Testis (tissue), 3 donors: ENCODE measurements around the gene DOCK6. TPM values are rescaled to one million over a fixed set of nuclear protein-coding genes. Genes with fewer than 3 reads are reported as not detected.

Experiments
- DNase-seq: peaks from one replicate; pipeline ENCODE4 v3.0.0-alpha.2; 2019
- H3K27ac ChIP-seq, 2 donors: fragments of 200-600 bp; sonication (generic); one replicate each; pipeline ENCODE4 v1.5.1; 2019
- H3K27me3 ChIP-seq: fragments of 200-600 bp; sonication (generic); one replicate; pipeline ENCODE4 v1.5.1; 2019
- H3K36me3 ChIP-seq: fragments of 200-600 bp; sonication (generic); one replicate; pipeline ENCODE4 v1.5.1; 2017; ENCODE audit warnings: low read depth; ENCODE audit errors: missing control alignments
- H3K4me1 ChIP-seq: fragments of 200-600 bp; sonication (generic); one replicate; pipeline ENCODE4 v1.5.1; 2019
- H3K4me3 ChIP-seq, 2 donors: fragments of 200-600 bp; sonication (generic); one replicate each; pipeline ENCODE4 v1.5.1; 2017 to 2019
- H3K9me3 ChIP-seq: fragments of 200-600 bp; sonication (generic); one replicate; pipeline ENCODE4 v1.5.1; 2017
- CTCF ChIP-seq, 3 experiments: fragments of 450-650 bp in 2 of 3; fragments of 200-600 bp in 1 of 3; sonication (generic) in 1 of 3; IDR thresholded peaks; one replicate each; pipeline ENCODE4 v1.5.1; 2016 to 2019; ENCODE audit warnings: antibody characterized with exemption in 3 of 3, mild to moderate bottlenecking in 2 of 3, moderate library complexity in 1 of 3
- POLR2A ChIP-seq: fragments of 450-650 bp; IDR thresholded peaks from one replicate; pipeline ENCODE4 v1.6.1; 2017; ENCODE audit warnings: antibody characterized with exemption, mild to moderate bottlenecking, moderate library complexity
- WGBS, 2 donors: methylation state at CpG; one replicate each; pipeline ENCODE4 v1.1.5; 2018; 5-methylcytosine and 5-hydroxymethylcytosine counted together
- intact Hi-C: fragments of 100-400 bp; cut with DNase I; formaldehyde crosslinking; loops from one replicate; pipeline ENCODE4 v1.15.1; 2023; ENCODE audit warnings: low total_unique reads
- polyA plus RNA-seq: library from polyadenylated mRNA; stranded (reverse); fragments of 350-450 nt; fragmentation: Illumina TruSeq; extraction: RNeasy Lipid Tissue Mini Kit (QIAGEN cat#74804); gene quantifications from one replicate; pipeline ENCODE4 v1.2.3, GENCODE V29; 2014; ENCODE audit warnings: low read depth, low replicate concordance; ENCODE audit not compliant: insufficient read depth
- total RNA-seq, 2 donors: library from RNA; depleted of rRNA; stranded (reverse); fragments of >200 nt; gene quantifications; one replicate each; pipeline ENCODE4 v1.2.3, GENCODE V29; 2016

Gene DOCK6
- total and polyA plus RNA-seq, 3 donors from 2014 or later = 18.4 to 45.0 (median 32.5) TPM

DNA sequence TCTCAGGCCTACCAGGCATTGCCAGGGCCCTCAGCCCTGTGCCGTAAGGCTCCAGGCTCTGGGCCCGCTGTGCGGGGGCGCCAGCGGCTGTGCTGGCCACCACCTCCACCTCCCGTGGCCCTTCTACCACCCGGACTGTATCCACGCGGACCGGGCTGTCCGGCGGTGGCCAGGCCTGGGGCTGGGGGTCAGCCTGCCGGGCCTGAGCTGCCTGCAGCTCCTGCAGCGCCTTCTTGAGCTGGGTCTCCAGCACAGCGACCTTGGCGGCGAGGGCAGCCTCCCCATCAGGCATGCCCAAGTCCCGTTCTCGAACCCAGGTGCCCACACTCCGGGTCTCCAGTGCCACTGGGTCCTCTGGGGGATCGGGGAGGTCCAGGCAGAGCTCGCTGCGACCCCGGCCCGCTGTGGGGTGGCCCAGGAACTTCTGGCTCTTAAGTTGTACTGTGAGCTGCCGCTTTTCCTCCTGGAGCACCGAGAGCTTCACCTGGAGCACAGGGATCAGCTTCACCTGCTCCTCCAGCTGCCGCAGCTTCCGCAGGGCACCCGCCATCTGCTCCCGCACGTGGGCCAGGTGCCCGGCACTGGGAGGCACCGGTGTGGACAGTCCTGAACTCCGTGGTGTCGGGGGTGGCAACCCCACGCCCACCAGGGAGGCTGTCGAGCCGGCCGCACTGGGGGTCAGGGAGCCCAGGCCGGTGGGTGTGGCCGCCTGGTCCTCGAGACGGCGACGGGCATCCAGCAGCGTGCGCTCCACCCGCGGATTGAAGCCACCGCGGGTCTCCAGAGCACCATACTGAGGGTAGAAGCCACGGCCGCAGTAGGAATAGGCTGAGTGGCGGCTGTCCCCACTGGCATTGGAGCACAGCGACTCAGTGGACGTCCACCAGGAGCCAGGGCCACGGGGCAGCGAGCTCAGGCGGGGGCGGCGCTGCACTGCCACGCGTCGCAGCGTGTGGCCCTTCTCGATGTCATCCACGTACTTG, 69.1 kb downstream of the DOCK6 start:
- Histone ChIP-seq H3K27me3 (no peaks in the 10 kb centered on the region), H3K27ac (peak overlapping the region; percentile 59 to 95), H3K4me1 (peaks cover 15% of the 10 kb centered on the region), H3K9me3 (no peaks in the 10 kb centered on the region), H3K4me3 (no peak overlapping the region), H3K36me3 (no peaks in the 10 kb centered on the region)
- WGBS, 2 donors = 84 to 90% methylated on average over 15 to 63 of the region's 68 CpGs
- TF ChIP-seq CTCF (IDR thresholded peaks at IDR 0.05) (no peak), POLR2A (no peak)
- intact Hi-C loops = no loop called here
- DNase-seq = no peak

DNA sequence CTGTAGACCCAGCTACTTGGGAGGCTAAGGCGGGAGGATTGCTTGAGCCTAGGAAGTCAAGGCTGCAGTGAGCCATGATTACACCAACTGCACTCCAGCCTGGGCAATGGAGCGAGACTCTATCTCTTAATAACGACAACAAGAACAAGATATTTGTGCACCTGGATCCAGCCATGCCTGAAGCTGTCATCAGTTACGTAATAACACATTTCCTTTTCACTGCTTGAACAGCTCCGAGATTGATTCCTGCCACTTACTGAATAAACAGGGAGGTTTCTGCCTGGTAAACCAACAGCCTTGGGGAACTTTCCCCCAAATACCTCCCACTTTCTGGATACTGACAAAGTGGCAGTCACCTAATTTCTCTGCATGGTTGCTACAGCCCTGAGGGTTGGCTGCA, 70.4 kb downstream of the DOCK6 start:
- Histone ChIP-seq H3K4me1 (peaks cover 11% of the 10 kb centered on the region), H3K36me3 (no peaks in the 10 kb centered on the region)

GRCh38 chr19:11191273-11191755, 71.0 kb downstream of the DOCK6 start:
- H3K4me3 ChIP-seq = no peak overlapping the region
- no peak for TF ChIP-seq CTCF (IDR thresholded peaks at IDR 0.05)
- TF ChIP-seq POLR2A = no peak
- WGBS, 2 donors = 41 to 50% methylated on average over 7 to 8 of the region's 8 CpGs
- peaks cover 11% of the 10 kb centered on the region for H3K4me1 ChIP-seq
- peak; percentile 67 for DNase-seq
- peak overlapping the region; percentile 20 to 77 for H3K27ac ChIP-seq
- intact Hi-C loops = no loop called here
- H3K27me3 ChIP-seq = no peaks in the 10 kb centered on the region
- no peaks in the 10 kb centered on the region for H3K36me3 ChIP-seq
- no peaks in the 10 kb centered on the region for H3K9me3 ChIP-seq

More for the DNA sequence above, 70.4 kb downstream of the DOCK6 start:
- TF ChIP-seq POLR2A (no peak), CTCF (IDR thresholded peaks at IDR 0.05) (no peak)
- intact Hi-C loops = no loop called here
- Histone ChIP-seq H3K27me3 (no peaks in the 10 kb centered on the region), H3K9me3 (no peaks in the 10 kb centered on the region), H3K4me3 (no peak overlapping the region), H3K27ac (peak overlapping the region in 1 of 2 donors; percentile 77)
- 76 to 86% methylated on average over 5 of the region's 5 CpGs for WGBS, 2 donors
- no peak for DNase-seq

- H3K27me3 ChIP-seq = no peaks in the 10 kb centered on the region
- TF ChIP-seq POLR2A (no peak), CTCF (IDR thresholded peaks at IDR 0.05) (no peak)
- no peak overlapping the region for H3K4me3 ChIP-seq
- no peaks in the 10 kb centered on the region for H3K9me3 ChIP-seq
- H3K27ac ChIP-seq = peak overlapping the region in 1 of 2 donors; percentile 77
- WGBS, 2 donors = 61 to 70% methylated on average over 8 of the region's 8 CpGs
- intact Hi-C loops = no loop called here
- no peak for DNase-seq
- peaks cover 8% of the 10 kb centered on the region for H3K4me1 ChIP-seq
- no peaks in the 10 kb centered on the region for H3K36me3 ChIP-seq
These were observed 71.8 kb downstream of the DOCK6 start for GRCh38 chr19:11190501-11190900.
